NOMO-1 (cell line): ENCODE results near the gene CNTNAP5.

Experiments
- DNase-seq, 2 experiments: peaks; one replicate each; lab custom pipeline; 2025; ENCODE audit not compliant: unreplicated experiment in 2 of 2; lab: John Stamatoyannopoulos, UW

The CNTNAP5 gene

GRCh38 chr2:124533226-124533954 lies 508.3 kb downstream of the CNTNAP5 start:
- DNase-seq, result no peak

- DNase-seq, result no peak
Observed at GRCh38 chr2:124534028-124534427, 508.9 kb downstream of the CNTNAP5 start.

- DNase-seq, result no peak
Observed at GRCh38 chr2:124535816-124536215, 510.7 kb downstream of the CNTNAP5 start.

- DNase-seq, result no peak
Observed at GRCh38 chr2:124536591-124536990, 511.5 kb downstream of the CNTNAP5 start.

GRCh38 chr2:124538549-124538948 lies 513.5 kb downstream of the CNTNAP5 start:
- no peak for DNase-seq

GRCh38 chr2:124540805-124541204 lies 515.7 kb downstream of the CNTNAP5 start:
- DNase-seq, result no peak

- no peak for DNase-seq
Observed at GRCh38 chr2:124542932-124543640, 518.0 kb downstream of the CNTNAP5 start.

GRCh38 chr2:124547700-124548099 lies 522.6 kb downstream of the CNTNAP5 start:
- no peak for DNase-seq

GRCh38 chr2:124558277-124558905 lies 533.3 kb downstream of the CNTNAP5 start:
- no peak for DNase-seq

GRCh38 chr2:124559236-124559635 lies 534.1 kb downstream of the CNTNAP5 start:
- DNase-seq, result no peak

GRCh38 chr2:124560592-124561112 lies 535.6 kb downstream of the CNTNAP5 start:
- no peak for DNase-seq

- DNase-seq, result no peak
Observed at GRCh38 chr2:124561486-124561885, 536.4 kb downstream of the CNTNAP5 start.

GRCh38 chr2:124563426-124563825 lies 538.3 kb downstream of the CNTNAP5 start:
- DNase-seq, result no peak

GRCh38 chr2:124566518-124566970 lies 541.5 kb downstream of the CNTNAP5 start:
- no peak for DNase-seq

GRCh38 chr2:124570872-124571271 lies 545.8 kb downstream of the CNTNAP5 start:
- DNase-seq, result no peak

- no peak for DNase-seq
Observed at GRCh38 chr2:124571836-124572235, 546.7 kb downstream of the CNTNAP5 start.

GRCh38 chr2:124572934-124573634 lies 548.0 kb downstream of the CNTNAP5 start:
- DNase-seq, result no peak

- DNase-seq, result no peak
Observed at GRCh38 chr2:124575497-124575896, 550.4 kb downstream of the CNTNAP5 start.

GRCh38 chr2:124580263-124580662 lies 555.2 kb downstream of the CNTNAP5 start:
- DNase-seq, result no peak

- no peak for DNase-seq
Observed at GRCh38 chr2:124582387-124582786, 557.3 kb downstream of the CNTNAP5 start.

- DNase-seq, result no peak
Observed at GRCh38 chr2:124584615-124585014, 559.5 kb downstream of the CNTNAP5 start.
